PC-9 (cell line): ENCODE results near the gene MT2A. TPM values are rescaled to one million over a fixed set of nuclear protein-coding genes. Genes with fewer than 3 reads are reported as not detected.

Experiments used
- BruUV-seq: library from RNA; stranded (reverse); fragments of 400-500 nt; replicated peaks from 2 replicates; lab custom pipeline; 2021; lab: Mats Ljungman, UMichigan
- CTCF ChIA-PET: fragments of 300-600 bp; sonication (Branson Sonifier 250); formaldehyde crosslinking; loops from one replicate; lab custom pipeline; 2022; ENCODE audit warnings: antibody characterized with exemption; lab: Charles Lee
- POLR2A ChIA-PET: fragments of 300-600 bp; sonication (Branson Sonifier 250); formaldehyde crosslinking; loops from one replicate; lab custom pipeline; 2022; ENCODE audit warnings: antibody characterized with exemption; ENCODE audit not compliant: unreplicated experiment; lab: Charles Lee
- DNase-seq, 2 experiments: peaks; one replicate each; pipeline versions ENCODE4 v3.0.0 to v3.0.0-alpha.2; 2015 to 2022; ENCODE audit warnings: mixed read lengths in 1 of 2
- H2AFZ ChIP-seq: fragments of 200-600 bp; sonication (generic); 2 replicates; pipeline ENCODE4 v1.8.1; 2017; ENCODE audit warnings: antibody characterized with exemption
- H3F3A ChIP-seq: fragments of 200-600 bp; sonication (generic); 2 replicates; pipeline ENCODE4 v1.8.1; 2017; ENCODE audit warnings: antibody characterized with exemption, mild to moderate bottlenecking, low read depth; ENCODE audit not compliant: insufficient read depth
- H3K27ac ChIP-seq: fragments of 200-600 bp; sonication (generic); 2 replicates; pipeline ENCODE4 v1.6.1; 2016; ENCODE audit warnings: mixed run types
- H3K27me3 ChIP-seq: fragments of 200-600 bp; sonication (generic); 2 replicates; pipeline ENCODE4 v1.6.1; 2016; ENCODE audit warnings: low read depth, mixed run types; ENCODE audit not compliant: insufficient read depth
- H3K36me3 ChIP-seq: fragments of 200-600 bp; sonication (generic); 2 replicates; pipeline ENCODE4 v1.6.1; 2016; ENCODE audit warnings: low read depth, mixed run types
- H3K4me1 ChIP-seq: fragments of 200-600 bp; sonication (generic); replicated peaks from 2 replicates; pipeline ENCODE4 v1.6.1; 2016; ENCODE audit warnings: mixed run types; ENCODE audit not compliant: insufficient read depth
- H3K4me2 ChIP-seq: fragments of 200-600 bp; sonication (generic); 2 replicates; pipeline ENCODE4 v1.6.1; 2017; ENCODE audit warnings: mixed run types
- H3K4me3 ChIP-seq: fragments of 200-600 bp; sonication (generic); 2 replicates; pipeline ENCODE4 v1.6.1; 2016; ENCODE audit warnings: mixed run types
- H3K79me2 ChIP-seq: fragments of 200-600 bp; sonication (generic); 2 replicates; pipeline ENCODE4 v1.6.1; 2017; ENCODE audit warnings: low read depth, mixed run types
- H3K9me2 ChIP-seq: fragments of 200-600 bp; sonication (generic); 2 replicates; pipeline ENCODE4 v1.8.1; 2017; ENCODE audit warnings: mild to moderate bottlenecking; ENCODE audit not compliant: insufficient read depth
- H3K9me3 ChIP-seq: fragments of 200-600 bp; sonication (generic); 2 replicates; pipeline ENCODE4 v1.8.1; 2016; ENCODE audit warnings: low read depth; ENCODE audit not compliant: insufficient read depth
- H4K20me1 ChIP-seq: fragments of 200-600 bp; sonication (generic); 2 replicates; pipeline ENCODE4 v1.8.1; 2017; ENCODE audit not compliant: insufficient read depth
- EZH2 ChIP-seq: fragments of 200-600 bp; sonication (generic); IDR thresholded peaks from 2 replicates; pipeline ENCODE4 v1.8.0; 2017; ENCODE audit warnings: antibody characterized with exemption, low read depth
- intact Hi-C: fragments of 100-400 bp; cut with micrococcal nuclease; formaldehyde crosslinking; loops from one replicate; pipeline ENCODE4 v1.10.0; 2022; ENCODE audit not compliant: unreplicated experiment
- total RNA-seq: library from RNA; stranded (reverse); gene quantifications from 2 replicates; pipeline ENCODE4 v1.2.3, GENCODE V29; 2021
- TF ChIP-seq, protein P1 (sequence below): fragments of 200-600 bp; sonication (generic); conservative IDR thresholded peaks from 2 replicates; pipeline ENCODE4 v1.6.1; 2017; ENCODE audit warnings: mixed run types, antibody characterized with exemption, mild to moderate bottlenecking, moderate library complexity

Gene MT2A
- total RNA-seq, 1 experiment from 2014 or later = 203 TPM

DNA sequence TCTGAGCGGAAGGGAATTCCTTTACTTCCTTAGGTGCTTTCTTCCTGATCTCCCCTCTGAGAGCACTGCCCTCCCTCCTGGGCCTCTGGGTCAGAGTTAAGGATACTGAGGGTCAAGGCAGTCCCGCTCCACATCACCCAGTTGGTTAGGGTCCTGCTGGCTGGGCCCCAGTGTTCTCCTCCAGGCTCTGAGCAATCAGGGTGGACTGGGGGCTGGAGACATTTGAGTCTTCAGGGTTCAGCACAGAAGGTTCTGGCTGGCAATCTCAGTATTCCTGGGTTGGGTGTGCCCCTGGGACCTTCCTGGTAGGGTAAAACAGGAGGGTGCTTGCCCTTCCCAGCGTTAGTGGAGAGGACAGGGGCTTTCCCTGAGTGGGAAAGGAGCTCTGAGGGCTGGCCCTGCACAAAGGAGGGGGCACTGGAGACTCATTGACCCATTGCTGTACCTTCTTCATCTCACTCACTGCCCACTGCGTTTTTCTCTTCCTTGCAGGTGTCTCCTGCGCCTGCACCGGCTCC, 24.5 kb downstream of the MT2A start:
- no peak overlapping the region for H3K4me3 ChIP-seq
- BruUV-seq = no TSS peak
- DNase-seq = no peak
- no peak overlapping the region for H3K27ac ChIP-seq
- TF ChIP-seq EZH2 = no peak
- TF ChIP-seq, protein P1, sequence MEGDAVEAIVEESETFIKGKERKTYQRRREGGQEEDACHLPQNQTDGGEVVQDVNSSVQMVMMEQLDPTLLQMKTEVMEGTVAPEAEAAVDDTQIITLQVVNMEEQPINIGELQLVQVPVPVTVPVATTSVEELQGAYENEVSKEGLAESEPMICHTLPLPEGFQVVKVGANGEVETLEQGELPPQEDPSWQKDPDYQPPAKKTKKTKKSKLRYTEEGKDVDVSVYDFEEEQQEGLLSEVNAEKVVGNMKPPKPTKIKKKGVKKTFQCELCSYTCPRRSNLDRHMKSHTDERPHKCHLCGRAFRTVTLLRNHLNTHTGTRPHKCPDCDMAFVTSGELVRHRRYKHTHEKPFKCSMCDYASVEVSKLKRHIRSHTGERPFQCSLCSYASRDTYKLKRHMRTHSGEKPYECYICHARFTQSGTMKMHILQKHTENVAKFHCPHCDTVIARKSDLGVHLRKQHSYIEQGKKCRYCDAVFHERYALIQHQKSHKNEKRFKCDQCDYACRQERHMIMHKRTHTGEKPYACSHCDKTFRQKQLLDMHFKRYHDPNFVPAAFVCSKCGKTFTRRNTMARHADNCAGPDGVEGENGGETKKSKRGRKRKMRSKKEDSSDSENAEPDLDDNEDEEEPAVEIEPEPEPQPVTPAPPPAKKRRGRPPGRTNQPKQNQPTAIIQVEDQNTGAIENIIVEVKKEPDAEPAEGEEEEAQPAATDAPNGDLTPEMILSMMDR = no peak
- H3K4me1 ChIP-seq = peaks cover 14% of the 10 kb centered on the region
- no peak overlapping the region for H2AFZ ChIP-seq
- H4K20me1 ChIP-seq = no peaks in the 10 kb centered on the region
- H3K9me3 ChIP-seq = no peaks in the 10 kb centered on the region
- intact Hi-C loops = no loop called here
- no peaks in the 10 kb centered on the region for H3K79me2 ChIP-seq
- ChIA-PET CTCF (no interaction called here), POLR2A (no interaction called here)
- H3K4me2 ChIP-seq = no peak overlapping the region
- H3K9me2 ChIP-seq = no peaks in the 10 kb centered on the region
- no peaks in the 10 kb centered on the region for H3K36me3 ChIP-seq
- H3F3A ChIP-seq = peaks cover 3% of the 10 kb centered on the region; the same call in 1 of the 2 replicates
- no peaks in the 10 kb centered on the region for H3K27me3 ChIP-seq

DNA sequence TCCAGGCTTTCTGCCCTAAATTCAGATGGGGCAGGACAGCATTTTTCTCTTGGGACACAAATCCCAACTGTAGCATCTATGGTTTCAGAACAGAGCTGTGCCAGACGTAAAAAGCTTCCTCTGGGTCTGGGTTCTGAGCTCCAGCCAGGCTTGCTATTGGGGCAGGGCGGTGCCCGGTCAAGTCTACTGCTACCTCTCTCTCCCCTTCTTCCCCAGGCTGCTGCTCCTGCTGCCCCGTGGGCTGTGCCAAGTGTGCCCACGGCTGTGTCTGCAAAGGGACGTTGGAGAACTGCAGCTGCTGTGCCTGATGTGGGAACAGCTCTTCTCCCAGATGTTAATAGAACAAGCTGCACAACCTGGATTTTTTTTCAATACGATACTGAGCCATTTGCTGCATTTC, 25.2 kb downstream of the MT2A start:
- Histone ChIP-seq H3K9me2 (no peaks in the 10 kb centered on the region), H3K27me3 (no peaks in the 10 kb centered on the region), H3K4me3 (no peak overlapping the region), H3K4me2 (no peak overlapping the region), H3F3A (peaks cover 3% of the 10 kb centered on the region; the same call in 1 of the 2 replicates), H3K36me3 (no peaks in the 10 kb centered on the region), H3K79me2 (no peaks in the 10 kb centered on the region), H3K9me3 (no peaks in the 10 kb centered on the region), H2AFZ (no peak overlapping the region), H3K4me1 (peaks cover 14% of the 10 kb centered on the region), H4K20me1 (no peaks in the 10 kb centered on the region), H3K27ac (no peak overlapping the region)
- no peak for TF ChIP-seq EZH2
- TF ChIP-seq, protein P1 = no peak
- ChIA-PET CTCF (no interaction called here), POLR2A (no interaction called here)
- DNase-seq = no peak
- intact Hi-C loops = no loop called here
- BruUV-seq = no TSS peak

DNA sequence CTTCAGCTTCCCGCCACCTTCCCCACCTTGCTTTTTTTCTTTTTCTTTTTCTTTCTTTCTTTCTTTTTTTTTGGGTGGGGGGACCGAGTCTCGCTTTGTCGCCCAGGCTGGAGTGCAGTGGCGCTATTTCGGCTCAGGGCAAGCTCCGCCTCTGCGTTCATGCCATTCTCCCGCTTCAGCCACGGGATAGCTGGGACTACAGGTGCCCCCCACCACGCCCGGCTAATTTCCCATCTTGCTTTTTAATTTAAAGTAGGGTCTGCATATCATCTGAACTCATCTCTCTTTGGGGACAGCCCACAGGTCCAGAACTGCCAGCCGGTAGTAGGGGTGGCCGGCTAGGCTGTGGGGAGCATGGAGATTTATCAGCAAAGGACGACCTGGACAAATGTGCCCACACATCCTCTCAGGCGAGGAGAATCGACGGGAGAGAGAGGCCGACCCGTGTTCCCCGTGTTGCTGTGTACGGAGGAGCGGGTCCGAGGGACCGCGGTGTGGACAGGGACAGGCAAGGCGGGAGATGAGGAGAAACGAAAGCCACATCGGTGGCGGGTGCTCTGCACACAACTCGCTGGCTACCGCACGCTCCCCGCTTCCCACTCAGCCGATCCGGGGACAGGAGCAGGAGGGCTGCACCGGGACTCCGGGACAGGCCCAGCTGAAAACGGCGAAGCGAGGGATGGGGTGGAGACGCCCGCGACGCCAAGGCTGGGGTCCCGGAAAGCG, 26.5 kb downstream of the MT2A start:
- POLR2A ChIA-PET = no interaction called here
- H3K36me3 ChIP-seq = no peaks in the 10 kb centered on the region
- no peaks in the 10 kb centered on the region for H3K79me2 ChIP-seq
- H3K9me3 ChIP-seq = no peaks in the 10 kb centered on the region
- no peaks in the 10 kb centered on the region for H4K20me1 ChIP-seq
- TF ChIP-seq EZH2 = no peak
- TF ChIP-seq, protein P1 = no peak
- H3K27me3 ChIP-seq = no peaks in the 10 kb centered on the region
- DNase-seq = no peak
- no peak overlapping the region for H3K4me3 ChIP-seq
- CTCF ChIA-PET = no interaction called here
- peaks cover 25% of the 10 kb centered on the region for H3K4me1 ChIP-seq
- no peak overlapping the region for H3K4me2 ChIP-seq
- no TSS peak for BruUV-seq
- no peak overlapping the region for H2AFZ ChIP-seq
- no peaks in the 10 kb centered on the region for H3K9me2 ChIP-seq
- H3F3A ChIP-seq = peaks cover 8% of the 10 kb centered on the region; the same call in 1 of the 2 replicates
- H3K27ac ChIP-seq = no peak overlapping the region
- intact Hi-C loops = no loop called here
